Vagina (tissue), 2 donors: ENCODE measurements around the gene OR2M3. TPM values are rescaled to one million over a fixed set of nuclear protein-coding genes. Genes with fewer than 3 reads are reported as not detected.
"Not testable (repeated sequence)": the region's sequence is repeated elsewhere in the genome, so short reads cannot be mapped to it uniquely, and the experiment has no call there.

Source experiments
- DNase-seq, 2 donors: peaks; one replicate each; pipeline ENCODE4 v3.0.0-alpha.2; 2017; ENCODE audit errors: extremely low spot score in 2 of 2
- H3K27ac ChIP-seq: fragments of 200-600 bp; sonication (generic); one replicate; pipeline ENCODE4 v1.5.1; 2019
- H3K27me3 ChIP-seq: fragments of 200-600 bp; sonication (generic); one replicate; pipeline ENCODE4 v1.5.1; 2019
- H3K36me3 ChIP-seq, 2 donors: fragments of 200-600 bp; sonication (generic); one replicate each; pipeline ENCODE4 v1.5.1; 2017 to 2019
- H3K4me1 ChIP-seq: fragments of 200-600 bp; sonication (generic); one replicate; pipeline ENCODE4 v1.5.1; 2019
- H3K4me3 ChIP-seq, 2 donors: fragments of 200-600 bp; sonication (generic); 1 replicate in 1 of 2; 2 replicates in 1 of 2; pipeline ENCODE4 v1.5.1; 2016 to 2019
- H3K9me3 ChIP-seq: fragments of 200-600 bp; sonication (generic); one replicate; pipeline ENCODE4 v1.5.1; 2019
- CTCF ChIP-seq, 3 experiments: fragments of 450-650 bp in 2 of 3; fragments of 200-600 bp in 1 of 3; sonication (generic) in 1 of 3; IDR thresholded peaks; one replicate each; pipeline ENCODE4 v1.5.1; 2017 to 2019; ENCODE audit warnings: antibody characterized with exemption in 3 of 3, mild to moderate bottlenecking in 2 of 3, moderate library complexity in 2 of 3
- POLR2A ChIP-seq, 2 donors: fragments of 450-650 bp; IDR thresholded peaks; one replicate each; pipeline ENCODE4 v1.6.1; 2017; ENCODE audit warnings: antibody characterized with exemption in 2 of 2, mild to moderate bottlenecking in 2 of 2, moderate library complexity in 2 of 2
- POLR2AphosphoS5 ChIP-seq, 2 donors: sonication (generic); formaldehyde crosslinking; IDR thresholded peaks; one replicate each; pipeline ENCODE4 v1.9.0; 2017; ENCODE audit warnings: antibody characterized with exemption in 2 of 2, mild to moderate bottlenecking in 2 of 2, low read depth in 1 of 2; ENCODE audit not compliant: insufficient read depth in 1 of 2
- intact Hi-C: fragments of 100-400 bp; cut with DNase I; formaldehyde crosslinking; loops from one replicate; pipeline ENCODE4 v1.15.1; 2023
- total RNA-seq: library from RNA; depleted of rRNA; stranded (reverse); fragments of >200 nt; gene quantifications from one replicate; pipeline ENCODE4 v1.2.3, GENCODE V29; 2016

Gene OR2M3
- total RNA-seq, 1 donor from 2014 or later = not detected

GRCh38 chr1:248239478-248239877 is 42.4 kb downstream of the OR2M3 start:
- no peak overlapping the region for H3K27ac ChIP-seq
- H3K9me3 ChIP-seq = no peaks in the 10 kb centered on the region
- H3K4me3 ChIP-seq = no peak overlapping the region
- H3K36me3 ChIP-seq = no peaks in the 10 kb centered on the region
- no peaks in the 10 kb centered on the region for H3K4me1 ChIP-seq
- TF ChIP-seq POLR2AphosphoS5 (IDR thresholded peaks at IDR 0.05; ENCODE audit: insufficient read depth in 1 of 2, low read depth in 1 of 2) = no peak
- no peak for TF ChIP-seq POLR2A (IDR thresholded peaks at IDR 0.05)
- no peak for TF ChIP-seq CTCF (IDR thresholded peaks at IDR 0.05)
- DNase-seq = no peak
- H3K27me3 ChIP-seq = no peaks in the 10 kb centered on the region
- intact Hi-C loops = no loop called here

DNA sequence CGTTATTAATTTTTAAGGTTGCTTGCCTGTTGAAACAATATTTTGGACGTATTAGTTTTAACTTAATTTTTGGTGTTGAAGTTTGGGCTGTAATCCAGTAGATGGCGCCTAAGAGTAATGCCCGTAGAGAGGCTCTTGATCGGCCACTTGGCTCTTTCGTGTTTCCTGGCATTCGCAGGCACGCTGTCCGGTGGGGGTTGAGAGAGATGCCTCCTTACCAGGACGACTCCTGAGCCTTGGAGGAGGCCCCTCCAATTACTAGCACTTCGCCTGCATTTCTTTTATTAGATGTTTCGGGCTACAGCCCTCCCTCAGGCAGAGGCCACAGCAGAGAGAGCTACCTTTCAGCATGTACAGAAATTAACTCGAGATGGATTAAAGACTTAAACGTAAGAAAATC is 46.1 kb downstream of the OR2M3 start:
- DNase-seq = no peak
- intact Hi-C loops = no loop called here
- TF ChIP-seq POLR2AphosphoS5 (IDR thresholded peaks at IDR 0.05; ENCODE audit: insufficient read depth in 1 of 2, low read depth in 1 of 2) (no peak), POLR2A (IDR thresholded peaks at IDR 0.05) (no peak), CTCF (IDR thresholded peaks at IDR 0.05) (no peak)

DNA sequence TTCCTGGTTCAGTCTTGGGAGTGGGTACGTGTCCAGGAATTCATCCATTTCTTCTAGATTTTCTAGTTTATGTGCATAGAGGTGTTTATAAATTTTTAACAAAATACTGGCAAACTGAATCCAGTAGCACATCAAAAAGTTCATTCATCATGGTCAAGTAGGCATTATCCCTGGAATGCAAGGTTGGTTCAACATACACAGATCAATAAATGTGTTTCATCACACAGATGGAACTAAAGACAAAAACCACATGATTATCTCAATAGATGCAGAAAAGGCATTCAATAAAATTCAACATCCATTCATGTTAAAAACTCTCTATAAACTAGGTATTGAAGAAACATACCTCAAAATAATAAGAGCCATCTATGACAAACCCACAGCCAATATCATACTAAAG is 62.2 kb downstream of the OR2M3 start:
- H3K27ac ChIP-seq, H3K9me3 ChIP-seq, H3K4me1 ChIP-seq, H3K4me3 ChIP-seq, H3K36me3 ChIP-seq, intact Hi-C loops, DNase-seq, H3K27me3 ChIP-seq: not testable (repeated sequence)

More for the DNA sequence above, 46.1 kb downstream of the OR2M3 start:
- no peak overlapping the region for H3K4me3 ChIP-seq
- H3K4me1 ChIP-seq = no peaks in the 10 kb centered on the region
- no peaks in the 10 kb centered on the region for H3K27me3 ChIP-seq
- no peak overlapping the region for H3K27ac ChIP-seq
- no peaks in the 10 kb centered on the region for H3K36me3 ChIP-seq
- H3K9me3 ChIP-seq = no peaks in the 10 kb centered on the region

Other genes with a start within 250 kb of the OR2M3 start
- gene OR2L8, start 248.4 kb upstream of the OR2M3 start, total RNA-seq = not detected
- not detected for gene OR2AK2, start 232.0 kb upstream of the OR2M3 start, total RNA-seq
- not detected for gene OR2L5, start 183.6 kb upstream of the OR2M3 start, total RNA-seq
- 0.25 TPM for gene OR2L2, start 167.2 kb upstream of the OR2M3 start, total RNA-seq
- not detected for gene OR2L3, start 150.4 kb upstream of the OR2M3 start, total RNA-seq
- not detected for gene OR2L13, start 102.1 kb upstream of the OR2M3 start, total RNA-seq
- not detected for gene OR2M5, start 52.1 kb upstream of the OR2M3 start, total RNA-seq
- not detected for gene OR2M2, start 22.4 kb upstream of the OR2M3 start, total RNA-seq
- gene OR2M4, start 34.2 kb downstream of the OR2M3 start, total RNA-seq = not detected
- gene OR2T33, start 80.7 kb downstream of the OR2M3 start, total RNA-seq = not detected
- gene OR2T12, start 106.2 kb downstream of the OR2M3 start, total RNA-seq = not detected
- not detected for gene OR2M7, start 127.3 kb downstream of the OR2M3 start, total RNA-seq
- gene OR14C36, start 151.5 kb downstream of the OR2M3 start, total RNA-seq = not detected
- gene OR2T4, start 164.4 kb downstream of the OR2M3 start, total RNA-seq = not detected
- gene OR2T6, start 178.5 kb downstream of the OR2M3 start, total RNA-seq = not detected
- gene OR2T1, start 205.8 kb downstream of the OR2M3 start, total RNA-seq = not detected
- not detected for gene OR2T2, start 248.4 kb downstream of the OR2M3 start, total RNA-seq